B cell (primary cell): ENCODE data around the gene PLCB1. TPM values are rescaled to one million over a fixed set of nuclear protein-coding genes. Genes with fewer than 3 reads are reported as not detected.

Experiments used
- ATAC-seq: fragments of 200-7000 bp; cut with Tn5 transposase; one replicate; pipeline ENCODE4 v1.10.0; 2021; ENCODE audit warnings: low read depth, mild to moderate bottlenecking, moderate number of reproducible peaks, moderate library complexity
- CTCF ChIA-PET: fragments of 350-600 bp; sonication (Branson Sonifier 250); formaldehyde crosslinking; loops from one replicate; lab custom pipeline; 2021; ENCODE audit warnings: antibody characterized with exemption, inconsistent platforms; lab: Charles Lee
- POLR2A ChIA-PET: fragments of 350-600 bp; sonication (Branson Sonifier 250); formaldehyde crosslinking; loops from one replicate; lab custom pipeline; 2021; ENCODE audit warnings: antibody characterized with exemption; lab: Charles Lee
- DNase-seq: peaks from one replicate; pipeline ENCODE4 v3.0.0; 2013
- H2AFZ ChIP-seq: 2 replicates; pipeline ENCODE4 v1.6.1; 2012; ENCODE audit warnings: mild to moderate bottlenecking, low read depth, low read length; ENCODE audit not compliant: insufficient read depth, poor library complexity, severe bottlenecking
- H3K27ac ChIP-seq, 2 donors: 1 replicate in 1 of 2; 2 replicates in 1 of 2; pipeline ENCODE4 v1.5.1; 2012 to 2013; ENCODE audit warnings: low read length in 2 of 2, mild to moderate bottlenecking in 2 of 2, moderate library complexity in 1 of 2
- H3K27me3 ChIP-seq, 4 experiments: fragments of 200-600 bp in 1 of 4; sonication (generic) in 1 of 4; replicated peaks in 1 of 4; 1 replicate in 2 of 4; 2 replicates in 2 of 4; pipeline versions ENCODE4 v1.6.1 to v1.7.0; 2013 to 2016; ENCODE audit warnings: low read length in 3 of 4, mild to moderate bottlenecking in 2 of 4, mixed read lengths in 1 of 4, moderate library complexity in 1 of 4; ENCODE audit not compliant: insufficient read depth in 4 of 4, control insufficient read depth in 3 of 4; ENCODE audit errors: control extremely low read depth in 1 of 4
- H3K36me3 ChIP-seq, 2 experiments: replicated peaks in 1 of 2; 1 replicate in 1 of 2; 2 replicates in 1 of 2; pipeline versions ENCODE4 v1.6.1 to v1.7.1; 2013; ENCODE audit warnings: low read length in 1 of 2; ENCODE audit not compliant: insufficient read depth in 2 of 2, control insufficient read depth in 1 of 2; ENCODE audit errors: control extremely low read depth in 1 of 2, extremely low read depth in 1 of 2
- H3K4me1 ChIP-seq, 2 donors: fragments of 200-600 bp in 1 of 2; sonication (generic) in 1 of 2; 1 replicate in 1 of 2; 2 replicates in 1 of 2; pipeline versions ENCODE4 v1.5.1 to v1.6.1; 2013 to 2017; ENCODE audit warnings: low read length in 2 of 2; ENCODE audit not compliant: control insufficient read depth in 2 of 2, insufficient read depth in 2 of 2
- H3K4me2 ChIP-seq: replicated peaks from 2 replicates; pipeline ENCODE3; 2012; ENCODE audit warnings: mild to moderate bottlenecking, low read depth, low read length; ENCODE audit not compliant: poor library complexity, severe bottlenecking
- H3K4me3 ChIP-seq, 5 experiments: fragments of 200-600 bp in 1 of 5; sonication (generic) in 1 of 5; 1 replicate in 3 of 5; 2 replicates in 2 of 5; pipeline versions ENCODE4 v1.5.1 to v1.7.0; 2011 to 2016; ENCODE audit warnings: low read length in 4 of 5, mild to moderate bottlenecking in 4 of 5, low read depth in 2 of 5, control low read depth in 1 of 5, moderate library complexity in 1 of 5; ENCODE audit not compliant: insufficient read depth in 1 of 5; ENCODE audit errors: control extremely low read depth in 1 of 5, extremely low read depth in 1 of 5
- H3K79me2 ChIP-seq: fragments of 200-600 bp; sonication (generic); one replicate; pipeline ENCODE4 v1.6.0; 2016; ENCODE audit warnings: low read length; ENCODE audit not compliant: control insufficient read depth, insufficient read depth
- H3K9ac ChIP-seq: fragments of 200-600 bp; sonication (generic); 2 replicates; pipeline ENCODE4 v1.6.1; 2017; ENCODE audit warnings: mild to moderate bottlenecking, low read length, moderate library complexity
- H3K9me3 ChIP-seq, 3 donors: one replicate each; pipeline versions ENCODE4 v1.6.1 to v1.7.1; 2013; ENCODE audit warnings: low read length in 2 of 3; ENCODE audit not compliant: control insufficient read depth in 2 of 3, insufficient read depth in 1 of 3; ENCODE audit errors: control extremely low read depth in 1 of 3
- H4K20me1 ChIP-seq: 2 replicates; pipeline ENCODE4 v1.6.0; 2012; ENCODE audit warnings: mild to moderate bottlenecking, low read length; ENCODE audit not compliant: insufficient read depth, control insufficient read depth, poor library complexity, severe bottlenecking
- H3K27ac Mint-ChIP-seq: one replicate; pipeline ENCODE4 v1.8.0; 2021; ENCODE audit warnings: mixed read lengths
- H3K27me3 Mint-ChIP-seq: one replicate; pipeline ENCODE4 v1.8.0; 2021; ENCODE audit warnings: mixed read lengths
- H3K4me1 Mint-ChIP-seq: one replicate; pipeline ENCODE4 v1.8.0; 2021; ENCODE audit warnings: mixed read lengths
- H3K4me3 Mint-ChIP-seq: one replicate; pipeline ENCODE4 v1.8.0; 2021; ENCODE audit warnings: mixed read lengths
- H3K9me3 Mint-ChIP-seq: one replicate; pipeline ENCODE4 v1.8.0; 2022; ENCODE audit warnings: mixed read lengths; ENCODE audit not compliant: insufficient read depth
- CTCF ChIP-seq: fragments of 200-600 bp; IDR thresholded peaks from one replicate; pipeline ENCODE4 v1.8.0; 2022; ENCODE audit warnings: antibody characterized with exemption, mild to moderate bottlenecking
- EZH2 ChIP-seq: IDR thresholded peaks from 2 replicates; pipeline ENCODE4 v1.6.1; 2012; ENCODE audit warnings: borderline replicate concordance, low read depth, mild to moderate bottlenecking, moderate library complexity, low read length; ENCODE audit not compliant: insufficient read depth, poor library complexity, severe bottlenecking
- WGBS: methylation state at CpG from one replicate; pipeline ENCODE4 v1.1.5; 2013; ENCODE audit warnings: missing lambda C conversion rate; ENCODE audit not compliant: insufficient coverage; 5-methylcytosine and 5-hydroxymethylcytosine counted together
- intact Hi-C: fragments of 100-400 bp; cut with micrococcal nuclease; formaldehyde crosslinking; loops from one replicate; pipeline ENCODE4 v1.10.0; 2022
- polyA plus RNA-seq: library from polyadenylated mRNA; depleted of rRNA; stranded (reverse); fragments of >200 nt; gene quantifications from 2 replicates; pipeline ENCODE4 v1.2.3, GENCODE V29; 2012
- total RNA-seq, 2 donors: library from RNA; stranded (reverse); fragments of 120-200 nt in 1 of 2; gene quantifications; 1 replicate in 1 of 2; 2 replicates in 1 of 2; pipeline versions ENCODE4 v1.2.3 to v1.2.4, GENCODE V29; 2013 to 2022

The PLCB1 gene
- total and polyA plus RNA-seq, 2 donors (not counting 1 experiment from before 2014, with no cell fraction given), result 0.18 to 0.47 TPM

DNA sequence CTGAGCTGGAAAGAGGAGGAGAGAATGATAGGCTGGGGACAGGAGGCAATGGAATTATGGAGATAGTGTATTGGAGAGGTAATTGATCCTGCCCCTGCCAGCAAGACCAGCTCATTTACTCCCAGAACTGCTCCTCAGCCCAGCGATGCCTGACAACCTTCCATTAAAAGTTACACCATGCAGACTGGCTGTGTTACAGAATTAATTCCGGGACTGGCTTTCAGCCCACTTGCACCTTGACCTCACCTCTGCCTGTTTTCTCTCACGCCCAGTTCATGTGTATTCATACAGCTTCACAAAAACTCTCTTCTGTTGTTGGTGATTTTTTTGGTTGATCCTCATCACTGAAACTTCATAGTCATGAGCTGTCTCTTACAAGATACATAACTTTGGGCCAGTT lies 207.3 kb downstream of the PLCB1 start:
- CTCF ChIA-PET, result no interaction called here
- H3K4me3 ChIP-seq, result no peak overlapping the region
- 100% methylated on average over 1 of the region's 3 CpGs for WGBS
- Mint-ChIP-seq H3K27ac (no peak overlapping the region), H3K4me1 (no peaks in the 10 kb centered on the region), H3K9me3 (no peaks in the 10 kb centered on the region), H3K27me3 (no peaks in the 10 kb centered on the region), H3K4me3 (no peak overlapping the region)
- no peak for TF ChIP-seq EZH2
- TF ChIP-seq CTCF, result no peak
- H3K9ac ChIP-seq, result no peak overlapping the region
- H2AFZ ChIP-seq, result no peak overlapping the region
- intact Hi-C loops, result no loop called here
- H3K9me3 ChIP-seq, result no peaks in the 10 kb centered on the region
- no peaks in the 10 kb centered on the region for H3K27me3 ChIP-seq
- no peak overlapping the region for H3K4me2 ChIP-seq
- POLR2A ChIA-PET, result no interaction called here
- H3K36me3 ChIP-seq, result no peaks in the 10 kb centered on the region
- no peaks in the 10 kb centered on the region for H4K20me1 ChIP-seq
- H3K4me1 ChIP-seq, result no peaks in the 10 kb centered on the region
- no peak overlapping the region for H3K27ac ChIP-seq
- no peaks in the 10 kb centered on the region for H3K79me2 ChIP-seq
- ATAC-seq (no peak), DNase-seq (no peak)

- no peak overlapping the region for H3K9ac ChIP-seq
- no peak overlapping the region for H3K4me3 Mint-ChIP-seq
- CTCF ChIA-PET, result no interaction called here
- DNase-seq (no peak), ATAC-seq (no peak)
- no peaks in the 10 kb centered on the region for H3K4me1 Mint-ChIP-seq
- no peak overlapping the region for H2AFZ ChIP-seq
- intact Hi-C loops, result no loop called here
- H3K4me2 ChIP-seq, result no peak overlapping the region
- no peak overlapping the region for H3K27ac Mint-ChIP-seq
- no peaks in the 10 kb centered on the region for H4K20me1 ChIP-seq
- H3K9me3 Mint-ChIP-seq, result no peaks in the 10 kb centered on the region
- no peaks in the 10 kb centered on the region for H3K27me3 Mint-ChIP-seq
- H3K4me3 ChIP-seq, result no peak overlapping the region
- no peaks in the 10 kb centered on the region for H3K4me1 ChIP-seq
- POLR2A ChIA-PET, result no interaction called here
- H3K27ac ChIP-seq, result no peak overlapping the region
- WGBS, result 100% methylated on average over 2 of the region's 3 CpGs
- no peaks in the 10 kb centered on the region for H3K9me3 ChIP-seq
- no peaks in the 10 kb centered on the region for H3K36me3 ChIP-seq
- no peaks in the 10 kb centered on the region for H3K79me2 ChIP-seq
- no peaks in the 10 kb centered on the region for H3K27me3 ChIP-seq
- TF ChIP-seq CTCF, result no peak
- TF ChIP-seq EZH2, result no peak
Measured at GRCh38 chr20:8342391-8342790, 210.3 kb downstream of the PLCB1 start.
